Germinal center (tissue), 1 donor: Measurements from ENCODE around the gene NCOR2.
A peak's percentile ranks its signal among the peaks of the same experiment; 100 is the strongest.

Source experiments
- DNase-seq: peaks from one replicate; pipeline ENCODE4 v3.0.0; 2012; ENCODE audit warnings: mixed read lengths, low spot score

Gene NCOR2

GRCh38 chr12:124576061-124576650 lies 8.7 kb upstream of the NCOR2 start:
- DNase-seq: no peak

GRCh38 chr12:124573839-124574786 lies 6.7 kb upstream of the NCOR2 start:
- DNase-seq: no peak

GRCh38 chr12:124571556-124571955 lies 4.1 kb upstream of the NCOR2 start:
- no peak for DNase-seq

- no peak for DNase-seq
Measured at GRCh38 chr12:124570810-124571209, 3.4 kb upstream of the NCOR2 start.

- no peak for DNase-seq
Measured at GRCh38 chr12:124569375-124570148, 2.1 kb upstream of the NCOR2 start.

- peak; percentile 76 for DNase-seq
Measured at GRCh38 chr12:124568431-124569374, 1.3 kb upstream of the NCOR2 start.

GRCh38 chr12:124567673-124568373 lies 411 bp upstream of the NCOR2 start:
- DNase-seq: peak; percentile 94

- DNase-seq: peak; percentile 72
Measured at GRCh38 chr12:124566161-124566996, 1.0 kb downstream of the NCOR2 start.

GRCh38 chr12:124565656-124566160 lies 1.7 kb downstream of the NCOR2 start:
- DNase-seq: no peak

- peak; percentile 43 for DNase-seq
Measured at GRCh38 chr12:124564971-124565491, 2.4 kb downstream of the NCOR2 start.

GRCh38 chr12:124564232-124564958 lies 3.0 kb downstream of the NCOR2 start:
- DNase-seq: no peak

- DNase-seq: no peak
Measured at GRCh38 chr12:124563809-124564208, 3.6 kb downstream of the NCOR2 start.

- no peak for DNase-seq
Measured at GRCh38 chr12:124563401-124563800, 4.0 kb downstream of the NCOR2 start.

- DNase-seq: no peak
Measured at GRCh38 chr12:124562796-124563181, 4.6 kb downstream of the NCOR2 start.

GRCh38 chr12:124562018-124562795 lies 5.2 kb downstream of the NCOR2 start:
- no peak for DNase-seq

GRCh38 chr12:124561231-124561630 lies 6.2 kb downstream of the NCOR2 start:
- no peak for DNase-seq

GRCh38 chr12:124560146-124560890 lies 7.1 kb downstream of the NCOR2 start:
- DNase-seq: no peak
